GM12865 (cell line): ENCODE results near the gene DCST2.

Experiments used
- DNase-seq: peaks from one replicate; pipeline ENCODE4 v3.0.0; 2010; ENCODE audit warnings: low read depth
- H3K4me3 ChIP-seq: 2 replicates; pipeline ENCODE4 v1.5.1; 2011; ENCODE audit warnings: mild to moderate bottlenecking, low read depth, low read length, control low read depth
- CTCF ChIP-seq: IDR thresholded peaks from 2 replicates; pipeline ENCODE4 v1.5.1; 2011; ENCODE audit warnings: low read length, control low read depth, low read depth, inconsistent platforms; ENCODE audit not compliant: insufficient read depth; ENCODE audit errors: missing control alignments

The DCST2 gene

GRCh38 chr1:155009742-155010141 is 23.8 kb downstream of the DCST2 start:
- no peak for TF ChIP-seq CTCF
- no peak for DNase-seq
- H3K4me3 ChIP-seq, result no peak overlapping the region

- H3K4me3 ChIP-seq, result no peak overlapping the region
- no peak for TF ChIP-seq CTCF
Measured at GRCh38 chr1:155009221-155009711, 24.3 kb downstream of the DCST2 start.

GRCh38 chr1:155008015-155008941 is 25.3 kb downstream of the DCST2 start:
- DNase-seq, result no peak
- H3K4me3 ChIP-seq, result no peak overlapping the region
- no peak for TF ChIP-seq CTCF

More at GRCh38 chr1:155009221-155009711, 24.3 kb downstream of the DCST2 start:
- DNase-seq, result no peak

GRCh38 chr1:155007251-155007828 is 26.2 kb downstream of the DCST2 start:
- DNase-seq, result no peak
- no peak for TF ChIP-seq CTCF
- no peak overlapping the region for H3K4me3 ChIP-seq

- no peak for TF ChIP-seq CTCF
- DNase-seq, result peak; percentile 62
- no peak overlapping the region for H3K4me3 ChIP-seq
Measured at GRCh38 chr1:155006601-155007101, 26.9 kb downstream of the DCST2 start.

GRCh38 chr1:155005076-155006011 is 28.2 kb downstream of the DCST2 start:
- TF ChIP-seq CTCF, result no peak
- peak; percentile 41 for DNase-seq
- H3K4me3 ChIP-seq, result peak overlapping the region; percentile 72
